Glutamatergic neuron (in vitro differentiated cells): Measurements from ENCODE around the gene SRCIN1. TPM values are rescaled to one million over a fixed set of nuclear protein-coding genes. Genes with fewer than 3 reads are reported as not detected.
A peak's percentile ranks its signal among the peaks of the same experiment; 100 is the strongest.
"Not testable (repeated sequence)": the region's sequence is repeated elsewhere in the genome, so short reads cannot be mapped to it uniquely, and the experiment has no call there.

Experiments used
- DNase-seq: peaks from one replicate; pipeline ENCODE4 v3.0.0; 2022
- H3K27ac Mint-ChIP-seq: one replicate; pipeline ENCODE4 v1.8.0; 2020; ENCODE audit warnings: mild to moderate bottlenecking, mixed read lengths, inconsistent platforms; ENCODE audit not compliant: unreplicated experiment
- H3K27me3 Mint-ChIP-seq: one replicate; pipeline ENCODE4 v1.8.0; 2020; ENCODE audit warnings: mild to moderate bottlenecking, moderate library complexity, mixed read lengths, inconsistent platforms; ENCODE audit not compliant: unreplicated experiment
- H3K36me3 Mint-ChIP-seq: one replicate; pipeline ENCODE4 v1.8.0; 2020; ENCODE audit warnings: mild to moderate bottlenecking, mixed read lengths, inconsistent platforms; ENCODE audit not compliant: unreplicated experiment
- H3K4me1 Mint-ChIP-seq: one replicate; pipeline ENCODE4 v1.8.0; 2020; ENCODE audit warnings: mild to moderate bottlenecking, low read depth, mixed read lengths, inconsistent platforms; ENCODE audit not compliant: unreplicated experiment
- H3K4me3 Mint-ChIP-seq: one replicate; pipeline ENCODE4 v1.8.0; 2020; ENCODE audit warnings: mild to moderate bottlenecking, mixed read lengths, inconsistent platforms; ENCODE audit not compliant: unreplicated experiment
- H3K9me3 Mint-ChIP-seq: one replicate; pipeline ENCODE4 v1.8.0; 2020; ENCODE audit warnings: mild to moderate bottlenecking, moderate library complexity, mixed read lengths, inconsistent platforms; ENCODE audit not compliant: unreplicated experiment
- total RNA-seq: library from RNA; stranded (reverse); fragmentation: NEBNext Ultra II Directional; extraction: Animal tissue kit (Norgen Biotek cat#: 25700); gene quantifications from one replicate; pipeline ENCODE4 v1.2.1, GENCODE V29; 2021; ENCODE audit not compliant: unreplicated experiment
- TF ChIP-seq, protein P1 (sequence below): fragments of 200-600 bp; sonication (generic); IDR thresholded peaks from one replicate; pipeline ENCODE4 v1.5.0; 2021; ENCODE audit not compliant: partially characterized antibody, unreplicated experiment

The SRCIN1 gene
- total RNA-seq, 1 donor from 2014 or later: 20.8 TPM

GRCh38 chr17:38533866-38534497 is 71.8 kb downstream of the SRCIN1 start:
- no peak overlapping the region for H3K27ac Mint-ChIP-seq
- no peak overlapping the region for H3K4me3 Mint-ChIP-seq
- no peaks in the 10 kb centered on the region for H3K36me3 Mint-ChIP-seq
- H3K27me3 Mint-ChIP-seq: peaks cover 12% of the 10 kb centered on the region
- no peak for DNase-seq
- TF ChIP-seq, protein P1, sequence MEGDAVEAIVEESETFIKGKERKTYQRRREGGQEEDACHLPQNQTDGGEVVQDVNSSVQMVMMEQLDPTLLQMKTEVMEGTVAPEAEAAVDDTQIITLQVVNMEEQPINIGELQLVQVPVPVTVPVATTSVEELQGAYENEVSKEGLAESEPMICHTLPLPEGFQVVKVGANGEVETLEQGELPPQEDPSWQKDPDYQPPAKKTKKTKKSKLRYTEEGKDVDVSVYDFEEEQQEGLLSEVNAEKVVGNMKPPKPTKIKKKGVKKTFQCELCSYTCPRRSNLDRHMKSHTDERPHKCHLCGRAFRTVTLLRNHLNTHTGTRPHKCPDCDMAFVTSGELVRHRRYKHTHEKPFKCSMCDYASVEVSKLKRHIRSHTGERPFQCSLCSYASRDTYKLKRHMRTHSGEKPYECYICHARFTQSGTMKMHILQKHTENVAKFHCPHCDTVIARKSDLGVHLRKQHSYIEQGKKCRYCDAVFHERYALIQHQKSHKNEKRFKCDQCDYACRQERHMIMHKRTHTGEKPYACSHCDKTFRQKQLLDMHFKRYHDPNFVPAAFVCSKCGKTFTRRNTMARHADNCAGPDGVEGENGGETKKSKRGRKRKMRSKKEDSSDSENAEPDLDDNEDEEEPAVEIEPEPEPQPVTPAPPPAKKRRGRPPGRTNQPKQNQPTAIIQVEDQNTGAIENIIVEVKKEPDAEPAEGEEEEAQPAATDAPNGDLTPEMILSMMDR: no peak
- peaks cover 7% of the 10 kb centered on the region for H3K9me3 Mint-ChIP-seq
- H3K4me1 Mint-ChIP-seq: peaks cover 19% of the 10 kb centered on the region

DNA sequence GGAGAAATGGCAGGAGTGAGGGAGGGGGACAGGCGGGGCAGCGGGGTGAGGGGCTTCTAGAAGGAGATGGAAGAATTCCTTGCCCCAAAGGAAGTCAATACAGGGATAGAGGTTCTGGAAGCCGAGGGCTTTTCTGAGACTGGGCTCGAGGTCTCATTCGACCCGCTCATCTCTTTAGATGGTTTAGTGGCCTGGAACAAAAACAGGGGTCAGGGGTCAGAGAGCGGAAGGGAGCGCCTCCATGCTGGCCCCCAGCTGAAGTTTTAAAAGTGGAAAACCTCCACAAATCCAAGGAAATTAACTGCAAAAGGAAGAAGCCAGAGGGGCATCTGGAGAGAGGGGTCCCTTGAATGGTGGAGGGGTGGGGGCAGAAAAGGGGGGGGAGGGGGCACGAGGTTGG is 72.5 kb downstream of the SRCIN1 start:
- H3K27ac Mint-ChIP-seq: no peak overlapping the region
- peaks cover 12% of the 10 kb centered on the region for H3K27me3 Mint-ChIP-seq
- H3K9me3 Mint-ChIP-seq: peaks cover 7% of the 10 kb centered on the region
- DNase-seq: no peak
- TF ChIP-seq, protein P1: no peak
- no peak overlapping the region for H3K4me3 Mint-ChIP-seq
- peaks cover 19% of the 10 kb centered on the region for H3K4me1 Mint-ChIP-seq
- no peaks in the 10 kb centered on the region for H3K36me3 Mint-ChIP-seq

DNA sequence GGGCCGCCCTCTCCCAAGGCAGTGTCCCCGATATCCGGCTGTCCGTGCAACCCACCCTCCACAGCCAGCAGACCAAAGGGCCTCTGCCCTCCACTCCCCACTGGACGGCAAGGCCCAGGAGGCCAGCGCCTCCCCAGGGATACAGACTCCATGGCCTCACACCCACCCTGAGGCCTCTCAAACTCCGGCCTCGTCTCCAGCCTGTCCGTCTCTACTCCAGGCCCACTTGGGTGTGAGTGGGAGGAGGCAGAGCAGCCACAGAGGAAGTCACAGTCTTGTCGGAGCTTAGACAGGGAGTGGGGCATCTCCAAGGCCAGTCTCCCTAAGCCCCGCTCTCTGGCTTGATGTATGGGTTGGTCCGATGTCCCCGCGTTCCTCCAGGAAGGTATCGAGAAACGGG is 73.3 kb downstream of the SRCIN1 start:
- Mint-ChIP-seq H3K4me3 (no peak overlapping the region), H3K36me3 (no peaks in the 10 kb centered on the region), H3K27me3 (peaks cover 19% of the 10 kb centered on the region), H3K4me1 (peaks cover 19% of the 10 kb centered on the region), H3K9me3 (peaks cover 7% of the 10 kb centered on the region), H3K27ac (no peak overlapping the region)
- no peak for DNase-seq
- TF ChIP-seq, protein P1: no peak

DNA sequence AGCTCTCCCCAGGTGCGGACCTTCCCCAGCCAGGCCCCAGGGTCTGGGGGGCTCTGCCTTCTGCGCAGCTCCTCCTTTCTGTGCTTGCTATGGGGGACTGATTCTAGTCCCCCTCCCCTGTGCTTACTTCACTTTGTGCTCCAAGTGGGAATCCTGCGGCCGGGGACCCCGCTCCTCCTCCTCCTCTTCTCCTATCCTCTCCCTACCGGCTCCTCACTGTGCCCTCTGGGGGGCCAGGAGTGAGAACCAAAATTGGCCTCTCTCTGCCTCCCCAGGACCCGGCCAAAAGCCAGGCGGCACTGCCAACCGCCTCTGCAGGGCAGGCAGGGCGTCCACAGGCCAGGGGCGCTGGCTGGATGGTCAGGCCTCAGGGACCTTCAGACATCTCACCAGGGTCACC is 74.0 kb downstream of the SRCIN1 start:
- H3K27ac Mint-ChIP-seq: not testable (repeated sequence)

DNA sequence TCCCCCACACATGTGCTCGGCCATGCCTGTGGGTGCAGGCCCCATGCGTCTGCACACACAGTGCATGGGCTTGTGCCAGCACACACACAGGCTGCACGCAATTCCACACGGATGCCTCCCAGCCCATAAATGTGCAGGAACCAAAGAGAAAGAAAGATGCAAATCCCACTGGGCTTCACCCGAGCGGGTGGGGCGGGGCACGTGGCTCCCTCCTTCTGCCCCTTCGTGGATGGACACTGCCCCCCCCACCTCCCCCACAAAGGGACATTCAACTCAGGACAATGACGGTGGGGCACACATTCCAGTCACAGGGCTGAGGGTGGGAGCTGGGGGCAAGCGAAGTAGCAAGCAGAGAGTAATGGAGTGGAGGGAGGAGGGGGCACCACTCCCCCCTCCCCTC is 74.9 kb downstream of the SRCIN1 start:
- not testable (repeated sequence) for H3K27ac Mint-ChIP-seq, H3K9me3 Mint-ChIP-seq, DNase-seq, H3K36me3 Mint-ChIP-seq
- H3K4me3 Mint-ChIP-seq: peak overlapping the region; percentile 28
- H3K27me3 Mint-ChIP-seq: peaks cover 19% of the 10 kb centered on the region
- H3K4me1 Mint-ChIP-seq: peaks cover 23% of the 10 kb centered on the region

More for the DNA sequence above, 74.0 kb downstream of the SRCIN1 start:
- not testable (repeated sequence) for DNase-seq, H3K9me3 Mint-ChIP-seq, H3K36me3 Mint-ChIP-seq, H3K4me3 Mint-ChIP-seq
- Mint-ChIP-seq H3K27me3 (peaks cover 19% of the 10 kb centered on the region), H3K4me1 (peaks cover 19% of the 10 kb centered on the region)

- Mint-ChIP-seq H3K4me1 (peaks cover 25% of the 10 kb centered on the region), H3K27me3 (peaks cover 14% of the 10 kb centered on the region)
- H3K4me3 Mint-ChIP-seq, H3K9me3 Mint-ChIP-seq, H3K36me3 Mint-ChIP-seq, DNase-seq, H3K27ac Mint-ChIP-seq: not testable (repeated sequence)
Observed at GRCh38 chr17:38528141-38528540, 77.6 kb downstream of the SRCIN1 start.

GRCh38 chr17:38526526-38526925 is 79.2 kb downstream of the SRCIN1 start:
- DNase-seq: peak; percentile 56
- not testable (repeated sequence) for H3K36me3 Mint-ChIP-seq, H3K27ac Mint-ChIP-seq, H3K4me3 Mint-ChIP-seq, H3K9me3 Mint-ChIP-seq
- Mint-ChIP-seq H3K4me1 (peaks cover 19% of the 10 kb centered on the region), H3K27me3 (peaks cover 17% of the 10 kb centered on the region)
